ENCODE data around the gene RABAC1.

The RABAC1 gene

DNA sequence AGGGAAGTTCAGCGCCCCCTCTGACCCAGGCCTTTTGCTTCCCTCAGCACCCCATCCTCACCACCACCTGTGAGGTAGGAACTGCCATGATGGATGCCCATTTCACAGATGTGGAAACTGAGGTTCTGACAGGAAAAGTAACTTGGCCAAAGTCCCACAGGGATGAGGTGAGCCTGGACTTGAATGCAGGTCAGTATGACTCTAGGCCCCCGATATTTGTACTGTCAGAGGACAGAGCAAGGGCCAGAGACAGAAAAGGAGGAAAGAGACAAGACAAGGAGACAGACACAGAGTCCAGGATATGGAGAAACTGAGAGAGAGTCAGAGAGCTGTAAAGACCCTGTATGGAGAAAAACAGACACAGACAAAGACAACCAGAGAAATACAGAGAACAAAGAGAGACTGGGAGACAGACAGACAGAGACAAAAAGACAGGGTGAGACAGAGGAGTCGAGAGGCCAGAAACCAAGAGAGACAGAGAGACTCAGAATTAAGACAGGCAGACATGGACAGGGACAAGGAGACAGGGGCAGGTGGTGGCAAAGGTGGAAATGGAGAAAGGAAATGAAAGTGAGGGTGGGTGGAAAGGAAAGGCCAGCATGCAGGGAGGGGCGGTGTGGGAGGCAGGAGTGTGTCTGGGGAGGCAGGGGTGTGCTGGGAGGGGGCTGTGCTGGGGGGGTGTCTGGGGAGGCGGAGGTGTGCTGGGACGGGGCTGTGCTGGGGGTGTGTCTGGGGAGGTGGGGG lies 35.9 kb downstream of the RABAC1 start:
- no peak overlapping the region for H3K4me3 ChIP-seq (ENCODE audit: low read depth, low read length, poor library complexity, severe bottlenecking)
- no peak for TF ChIP-seq EZH2 (IDR thresholded peaks at IDR 0.05; ENCODE audit: borderline replicate concordance, low read length)
- TF ChIP-seq, protein P1, sequence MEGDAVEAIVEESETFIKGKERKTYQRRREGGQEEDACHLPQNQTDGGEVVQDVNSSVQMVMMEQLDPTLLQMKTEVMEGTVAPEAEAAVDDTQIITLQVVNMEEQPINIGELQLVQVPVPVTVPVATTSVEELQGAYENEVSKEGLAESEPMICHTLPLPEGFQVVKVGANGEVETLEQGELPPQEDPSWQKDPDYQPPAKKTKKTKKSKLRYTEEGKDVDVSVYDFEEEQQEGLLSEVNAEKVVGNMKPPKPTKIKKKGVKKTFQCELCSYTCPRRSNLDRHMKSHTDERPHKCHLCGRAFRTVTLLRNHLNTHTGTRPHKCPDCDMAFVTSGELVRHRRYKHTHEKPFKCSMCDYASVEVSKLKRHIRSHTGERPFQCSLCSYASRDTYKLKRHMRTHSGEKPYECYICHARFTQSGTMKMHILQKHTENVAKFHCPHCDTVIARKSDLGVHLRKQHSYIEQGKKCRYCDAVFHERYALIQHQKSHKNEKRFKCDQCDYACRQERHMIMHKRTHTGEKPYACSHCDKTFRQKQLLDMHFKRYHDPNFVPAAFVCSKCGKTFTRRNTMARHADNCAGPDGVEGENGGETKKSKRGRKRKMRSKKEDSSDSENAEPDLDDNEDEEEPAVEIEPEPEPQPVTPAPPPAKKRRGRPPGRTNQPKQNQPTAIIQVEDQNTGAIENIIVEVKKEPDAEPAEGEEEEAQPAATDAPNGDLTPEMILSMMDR (IDR thresholded peaks at IDR 0.05; ENCODE audit: low read length) = no peak
- peaks cover 5% of the 10 kb centered on the region for H3K4me1 ChIP-seq (ENCODE audit: insufficient read depth, low read length, severe bottlenecking)
- no peaks in the 10 kb centered on the region for H3K9me3 ChIP-seq (ENCODE audit: low read length)
- no peaks in the 10 kb centered on the region for H3K9me2 ChIP-seq (ENCODE audit: low read depth, low read length)
- H3K27ac ChIP-seq (ENCODE audit: low read depth, low read length, poor library complexity, severe bottlenecking) = no peak overlapping the region
- H3K36me3 ChIP-seq (ENCODE audit: insufficient read depth, low read length) = no peaks in the 10 kb centered on the region
- H3K9ac ChIP-seq (ENCODE audit: low read length) = no peak overlapping the region
- no peaks in the 10 kb centered on the region for H3F3A ChIP-seq (ENCODE audit: insufficient read depth, low read length)
- H3K79me2 ChIP-seq (ENCODE audit: insufficient read depth, low read length) = no peaks in the 10 kb centered on the region
- H3K4me2 ChIP-seq (ENCODE audit: low read length) = no peak overlapping the region
- no peaks in the 10 kb centered on the region for H4K20me1 ChIP-seq (ENCODE audit: insufficient read depth, low read length)
- H3K27me3 ChIP-seq (ENCODE audit: insufficient read depth, low read length) = peaks cover 4% of the 10 kb centered on the region; the same call in 1 of the 2 replicates
- no peak overlapping the region for H2AFZ ChIP-seq (ENCODE audit: low read length)

DNA sequence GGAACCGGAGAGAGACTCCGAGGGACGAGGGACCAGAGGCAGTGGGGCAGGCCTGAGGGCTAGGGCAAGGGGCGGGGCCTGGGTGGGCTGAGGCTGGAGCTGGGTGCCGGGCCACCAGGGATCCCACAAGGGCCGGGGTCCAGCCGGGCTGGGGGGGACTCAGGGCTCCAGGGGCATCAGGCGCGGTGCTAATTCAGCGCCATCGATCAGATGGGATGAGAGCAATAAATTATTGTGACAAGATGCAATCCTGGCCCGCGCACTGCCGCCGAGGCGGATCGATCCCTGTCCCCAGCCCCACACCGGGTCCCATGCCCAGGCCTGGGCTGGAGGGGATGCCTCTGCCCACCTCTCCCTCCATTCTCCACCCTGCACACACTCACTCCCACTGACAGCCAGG lies 36.5 kb downstream of the RABAC1 start:
- no peak overlapping the region for H3K4me2 ChIP-seq (ENCODE audit: low read length)

GRCh38 chr19:41921577-41922576 lies 37.2 kb downstream of the RABAC1 start:
- H3K27me3 ChIP-seq (ENCODE audit: insufficient read depth, low read length) = peaks cover 7% of the 10 kb centered on the region; the same call in 1 of the 2 replicates

More for the DNA sequence above, 36.5 kb downstream of the RABAC1 start:
- no peaks in the 10 kb centered on the region for H3F3A ChIP-seq (ENCODE audit: insufficient read depth, low read length)
- H3K9ac ChIP-seq (ENCODE audit: low read length) = no peak overlapping the region
- peaks cover 4% of the 10 kb centered on the region; the same call in 1 of the 2 replicates for H3K27me3 ChIP-seq (ENCODE audit: insufficient read depth, low read length)
- no peak overlapping the region for H2AFZ ChIP-seq (ENCODE audit: low read length)
- no peaks in the 10 kb centered on the region for H3K36me3 ChIP-seq (ENCODE audit: insufficient read depth, low read length)
- no peak overlapping the region for H3K27ac ChIP-seq (ENCODE audit: low read depth, low read length, poor library complexity, severe bottlenecking)
- H3K4me1 ChIP-seq (ENCODE audit: insufficient read depth, low read length, severe bottlenecking) = peaks cover 4% of the 10 kb centered on the region
- no peak overlapping the region for H3K4me3 ChIP-seq (ENCODE audit: low read depth, low read length, poor library complexity, severe bottlenecking)
- no peaks in the 10 kb centered on the region for H3K79me2 ChIP-seq (ENCODE audit: insufficient read depth, low read length)
- TF ChIP-seq, protein P1 (IDR thresholded peaks at IDR 0.05; ENCODE audit: low read length) = no peak
- no peak for TF ChIP-seq EZH2 (IDR thresholded peaks at IDR 0.05; ENCODE audit: borderline replicate concordance, low read length)
- H4K20me1 ChIP-seq (ENCODE audit: insufficient read depth, low read length) = no peaks in the 10 kb centered on the region
- no peaks in the 10 kb centered on the region for H3K9me2 ChIP-seq (ENCODE audit: low read depth, low read length)
- H3K9me3 ChIP-seq (ENCODE audit: low read length) = no peaks in the 10 kb centered on the region

More at GRCh38 chr19:41921577-41922576, 37.2 kb downstream of the RABAC1 start:
- Histone ChIP-seq H3K9me3 (ENCODE audit: low read length) (no peaks in the 10 kb centered on the region), H3K4me2 (ENCODE audit: low read length) (no peak overlapping the region), H3K4me1 (ENCODE audit: insufficient read depth, low read length, severe bottlenecking) (no peaks in the 10 kb centered on the region), H2AFZ (ENCODE audit: low read length) (no peak overlapping the region), H3K4me3 (ENCODE audit: low read depth, low read length, poor library complexity, severe bottlenecking) (no peak overlapping the region), H3K9ac (ENCODE audit: low read length) (no peak overlapping the region), H3K27ac (ENCODE audit: low read depth, low read length, poor library complexity, severe bottlenecking) (no peak overlapping the region), H4K20me1 (ENCODE audit: insufficient read depth, low read length) (no peaks in the 10 kb centered on the region), H3K36me3 (ENCODE audit: insufficient read depth, low read length) (no peaks in the 10 kb centered on the region), H3K79me2 (ENCODE audit: insufficient read depth, low read length) (no peaks in the 10 kb centered on the region), H3F3A (ENCODE audit: insufficient read depth, low read length) (no peaks in the 10 kb centered on the region), H3K9me2 (ENCODE audit: low read depth, low read length) (no peaks in the 10 kb centered on the region)
- TF ChIP-seq, protein P1 (IDR thresholded peaks at IDR 0.05; ENCODE audit: low read length) = no peak
- TF ChIP-seq EZH2 (IDR thresholded peaks at IDR 0.05; ENCODE audit: borderline replicate concordance, low read length) = no peak

Measured in OCI-LY1 (cell line).